HTR-8/SVneo (cell line): ENCODE measurements around the gene HEMGN.
"Not testable (repeated sequence)": the region's sequence is repeated elsewhere in the genome, so short reads cannot be mapped to it uniquely, and the experiment has no call there.

Experiments
- DNase-seq: peaks from one replicate; pipeline ENCODE4 v3.0.0; 2011; ENCODE audit warnings: low spot score, mixed read lengths; ENCODE audit not compliant: insufficient read length
- FAIRE-seq: peaks from 2 replicates; lab custom pipeline; 2011; peaks lifted over from hg19 to GRCh38; lab: Jason Lieb, UNC

HEMGN gene, protein sequence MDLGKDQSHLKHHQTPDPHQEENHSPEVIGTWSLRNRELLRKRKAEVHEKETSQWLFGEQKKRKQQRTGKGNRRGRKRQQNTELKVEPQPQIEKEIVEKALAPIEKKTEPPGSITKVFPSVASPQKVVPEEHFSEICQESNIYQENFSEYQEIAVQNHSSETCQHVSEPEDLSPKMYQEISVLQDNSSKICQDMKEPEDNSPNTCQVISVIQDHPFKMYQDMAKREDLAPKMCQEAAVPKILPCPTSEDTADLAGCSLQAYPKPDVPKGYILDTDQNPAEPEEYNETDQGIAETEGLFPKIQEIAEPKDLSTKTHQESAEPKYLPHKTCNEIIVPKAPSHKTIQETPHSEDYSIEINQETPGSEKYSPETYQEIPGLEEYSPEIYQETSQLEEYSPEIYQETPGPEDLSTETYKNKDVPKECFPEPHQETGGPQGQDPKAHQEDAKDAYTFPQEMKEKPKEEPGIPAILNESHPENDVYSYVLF

DNA sequence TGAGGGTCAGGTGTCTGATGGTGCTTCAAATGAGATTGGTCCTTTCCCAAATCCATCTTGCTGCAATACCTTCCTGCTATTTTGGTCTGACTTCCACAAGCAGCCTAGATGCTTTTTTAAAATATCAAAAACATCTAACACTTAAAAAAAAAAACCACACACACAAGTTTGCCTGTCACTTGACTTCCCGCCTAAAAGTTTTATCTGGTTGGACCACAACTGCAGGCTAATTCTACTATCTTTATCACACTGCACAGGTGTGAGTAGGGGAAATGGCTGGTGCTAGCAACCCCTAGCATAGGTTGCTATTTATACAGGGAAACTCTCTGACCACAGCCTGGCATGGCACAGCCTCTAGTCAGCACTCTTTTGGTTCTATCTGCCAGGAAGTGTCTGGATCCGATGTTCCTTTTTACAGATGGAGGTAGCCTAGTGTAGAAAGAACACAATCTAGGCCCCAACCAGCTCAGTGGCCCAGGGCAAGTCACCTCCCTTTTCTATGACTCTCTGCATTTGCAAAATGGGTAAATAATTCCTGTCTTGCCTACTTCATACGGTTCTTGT lies at the start of gene HEMGN:
Gene HEMGN, minus strand, starts transcription at position 92 of the 564 bp plus-strand sequence. Its CDS starts 36 bp downstream, at position 56.
- DNase-seq (no peak), FAIRE-seq (no peak)

DNA sequence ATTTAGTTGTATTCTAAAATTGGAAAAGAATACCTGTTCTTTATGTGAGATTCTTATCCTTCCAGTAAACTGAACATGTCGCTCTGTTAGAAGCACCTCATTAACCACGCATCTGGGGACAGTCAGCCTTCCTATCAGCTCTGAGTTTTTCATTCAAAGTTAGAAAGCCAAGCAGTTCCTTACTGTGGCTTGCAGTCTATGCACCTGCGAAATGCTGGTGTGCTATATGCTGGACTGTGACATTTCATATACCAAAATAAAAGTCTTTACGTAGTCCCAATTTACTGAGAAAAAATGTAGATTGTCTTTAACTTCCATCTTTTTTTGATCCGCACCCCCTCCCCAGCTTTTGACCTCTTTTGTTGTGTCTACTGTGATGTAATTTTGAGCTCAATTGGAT lies 49.5 kb upstream of the HEMGN start:
- FAIRE-seq (no peak), DNase-seq (no peak)

DNA sequence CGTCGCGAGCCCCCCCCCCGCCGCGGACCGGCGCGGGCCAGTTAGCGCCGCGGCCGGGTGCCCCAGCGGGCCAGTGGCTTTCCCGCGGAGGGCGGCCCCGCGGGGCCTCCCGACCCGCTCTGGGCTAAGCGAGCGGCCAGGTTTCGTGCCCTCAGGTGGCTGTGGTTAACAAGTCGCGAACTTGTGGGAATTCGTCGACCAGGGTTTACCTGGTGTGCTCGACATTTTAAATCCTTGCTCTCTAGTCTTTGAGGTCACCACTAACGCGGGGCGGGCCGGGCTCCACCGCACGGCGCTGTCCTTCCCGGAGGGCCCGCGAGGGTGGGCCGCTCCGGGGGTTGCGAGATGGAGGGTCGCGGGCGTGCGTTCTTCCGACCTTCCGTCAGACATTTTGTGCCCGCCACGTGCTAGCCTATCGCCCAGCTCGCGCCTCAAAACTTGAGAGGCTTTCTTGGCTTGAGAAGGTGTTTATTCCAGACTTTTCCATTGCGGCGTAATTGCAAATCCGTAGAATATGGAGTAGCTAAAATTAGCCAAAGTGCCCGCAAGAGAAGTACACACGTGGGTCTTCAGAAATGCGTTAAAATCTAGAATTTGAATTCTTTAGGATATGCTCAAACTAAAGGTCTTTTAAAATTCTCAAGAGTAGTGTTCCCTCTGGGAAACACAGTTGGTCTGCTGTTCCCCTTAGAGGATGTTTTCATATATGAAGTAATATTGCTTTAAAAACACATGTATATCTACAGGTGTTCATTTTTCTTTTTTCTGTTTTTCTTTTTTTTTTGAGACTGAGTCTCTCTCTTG lies 47.3 kb upstream of the HEMGN start:
- peak; percentile 20 for DNase-seq
- FAIRE-seq, result no peak

DNA sequence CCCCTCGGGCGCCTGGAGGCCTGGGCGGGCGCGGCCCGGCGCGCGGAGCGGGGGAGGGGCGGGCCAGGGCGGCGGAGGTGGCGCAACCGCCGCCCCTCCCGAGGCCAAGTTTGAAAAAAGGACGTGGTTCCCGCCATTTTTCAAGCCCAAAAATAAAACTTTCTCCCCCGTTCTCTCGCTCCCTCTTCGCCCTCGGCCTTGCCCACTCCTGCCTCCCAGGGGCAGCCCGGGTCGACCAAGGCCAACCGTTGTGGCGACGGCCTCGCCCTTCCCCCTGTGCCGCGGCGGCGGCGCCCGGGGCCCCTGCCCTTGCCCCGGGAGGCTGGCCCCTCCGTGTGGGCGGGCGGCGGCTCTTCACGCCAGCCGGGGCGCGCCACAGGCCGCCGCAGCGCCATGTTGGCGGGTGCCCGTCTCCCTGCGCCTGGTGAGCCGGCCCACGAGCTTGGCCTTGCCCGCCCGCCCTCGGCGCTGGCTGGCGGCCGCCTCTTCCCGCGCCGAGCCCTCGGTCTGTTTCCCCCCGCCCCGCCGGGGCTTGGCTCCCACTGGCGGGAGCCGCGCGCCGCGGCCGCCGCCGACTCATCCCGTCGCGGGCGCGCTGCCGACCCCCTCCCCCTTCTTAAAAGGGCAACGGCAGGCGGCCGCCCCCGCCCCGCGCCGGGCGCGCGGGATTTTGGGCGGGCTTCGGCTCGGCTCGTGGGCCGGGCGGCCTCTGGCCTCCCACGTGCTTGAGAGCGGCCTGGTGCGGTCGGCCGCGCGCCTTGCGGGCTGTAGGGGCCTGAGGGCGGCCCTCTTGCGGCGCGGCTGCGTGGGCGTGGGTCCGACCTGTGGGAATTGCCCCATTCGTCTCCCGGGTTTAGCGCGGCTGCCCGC lies 46.5 kb upstream of the HEMGN start:
- DNase-seq (peak; percentile 38), FAIRE-seq (no peak)

DNA sequence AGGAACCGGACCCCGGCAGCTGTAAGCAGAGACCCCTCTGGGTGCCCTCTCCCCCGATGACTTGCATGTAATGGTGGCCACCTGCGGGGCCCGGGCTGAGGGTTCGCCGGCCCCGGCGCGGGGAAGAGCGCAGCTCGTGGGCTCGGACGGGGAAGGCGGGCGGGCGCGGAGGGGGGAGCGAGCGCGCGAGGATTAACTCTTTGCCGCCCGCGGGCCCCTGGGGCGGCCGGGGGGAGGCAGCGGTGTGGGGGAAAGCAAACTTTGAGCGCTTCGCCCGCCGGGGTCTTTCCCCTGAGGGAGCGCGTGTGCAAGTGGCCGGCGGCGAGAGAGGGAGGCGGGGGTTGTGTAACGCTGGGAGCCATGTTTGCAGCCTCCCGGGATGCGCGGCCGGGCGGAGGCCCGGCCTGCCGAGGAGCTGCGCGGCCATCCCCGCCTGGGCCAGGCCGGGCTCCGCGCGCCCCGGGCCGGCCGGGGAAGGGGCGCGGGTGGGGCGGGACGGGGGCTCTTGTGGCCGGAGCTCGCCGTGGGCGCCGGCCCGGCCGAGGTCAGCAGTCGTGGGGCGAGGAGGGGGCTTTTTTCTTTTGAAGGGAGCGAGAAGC lies 45.7 kb upstream of the HEMGN start:
- DNase-seq (peak; percentile 17), FAIRE-seq (no peak)

DNA sequence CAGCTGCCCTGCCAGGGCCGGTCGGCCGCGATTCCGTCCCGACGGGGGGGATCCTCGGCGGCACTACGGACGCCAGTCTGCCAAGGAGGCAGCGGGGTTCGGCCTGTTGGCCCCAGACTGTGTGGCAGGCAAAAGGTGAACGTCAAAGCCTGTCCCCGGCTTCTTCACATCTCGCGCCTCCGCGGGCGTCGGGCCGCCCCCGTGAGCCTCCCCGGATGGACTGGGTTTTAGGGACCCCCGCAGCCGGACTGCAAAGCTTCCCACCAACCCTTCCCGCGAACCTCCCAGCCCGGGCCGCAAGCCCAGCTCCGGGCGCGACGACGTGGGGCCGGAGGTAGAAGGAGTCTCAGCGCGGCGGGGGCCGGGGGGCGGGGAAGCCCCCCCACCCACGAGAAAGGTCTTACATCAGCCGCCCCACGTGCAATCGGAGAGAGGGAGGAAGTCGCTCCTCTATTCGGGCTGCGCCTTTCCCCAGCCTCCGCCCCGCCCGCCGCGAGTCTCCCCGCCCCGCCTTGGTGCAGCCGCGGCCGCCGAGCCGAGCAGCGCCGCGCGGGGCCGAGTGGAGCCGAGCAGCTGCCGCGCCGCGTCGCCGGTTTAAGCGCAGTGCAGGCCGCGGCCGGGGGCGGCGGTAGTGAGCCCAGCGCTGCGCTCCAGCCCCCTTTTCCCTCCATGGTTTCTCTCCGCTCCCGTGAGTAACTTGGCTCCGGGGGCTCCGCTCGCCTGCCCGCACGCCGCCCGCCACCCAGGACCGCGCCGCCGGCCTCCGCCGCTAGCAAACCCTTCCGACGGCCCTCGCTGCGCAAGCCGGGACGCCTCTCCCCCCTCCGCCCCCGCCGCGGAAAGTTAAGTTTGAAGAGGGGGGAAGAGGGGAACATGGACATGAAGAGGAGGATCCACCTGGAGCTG lies 45.0 kb upstream of the HEMGN start, which contains the start of gene ANP32B:
Gene ANP32B, plus strand, starts transcription at position 659 of the 906 bp plus-strand sequence. Its CDS starts 215 bp downstream, at position 874.
- FAIRE-seq (peak; percentile 78), DNase-seq (peak; percentile 71)

DNA sequence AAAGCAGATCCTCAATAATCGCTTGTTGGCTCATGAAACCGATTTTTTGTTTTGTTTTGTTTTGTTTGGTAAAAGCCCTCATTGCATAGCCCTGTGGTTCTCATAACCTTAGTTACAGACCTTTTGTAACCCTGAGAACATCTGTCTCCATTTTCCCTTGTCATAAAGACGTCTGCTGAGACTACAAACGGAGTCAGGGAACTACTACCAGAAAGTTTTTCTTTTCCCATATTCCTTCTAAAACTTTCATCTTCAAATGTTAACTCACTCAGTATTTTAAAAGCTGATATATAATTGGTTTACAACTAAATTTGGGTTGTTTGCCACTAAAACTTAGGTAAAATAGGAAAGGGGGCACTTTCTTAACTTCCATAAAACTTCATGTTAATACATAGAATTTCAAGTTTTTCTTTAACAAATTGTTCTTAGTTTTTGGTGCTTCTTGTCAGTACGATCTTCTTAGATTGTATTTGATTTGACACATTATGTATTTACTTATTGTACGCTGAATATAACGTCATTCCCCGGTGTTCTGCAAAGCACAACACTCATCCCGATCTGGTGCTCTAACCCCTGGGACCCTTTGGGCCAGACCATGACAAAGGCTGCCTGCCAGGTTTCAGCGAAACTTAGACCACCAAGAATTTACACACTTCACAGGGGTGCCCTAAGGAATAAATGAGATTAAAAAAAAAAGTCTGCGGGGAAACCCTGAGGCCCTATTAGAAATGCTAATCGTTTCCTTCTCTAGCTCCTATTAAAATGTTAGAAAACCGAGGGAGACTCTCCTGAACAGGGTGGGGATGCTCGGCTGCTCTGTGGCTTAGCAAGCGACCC lies 44.1 kb upstream of the HEMGN start:
- DNase-seq (no peak), FAIRE-seq (no peak)

DNA sequence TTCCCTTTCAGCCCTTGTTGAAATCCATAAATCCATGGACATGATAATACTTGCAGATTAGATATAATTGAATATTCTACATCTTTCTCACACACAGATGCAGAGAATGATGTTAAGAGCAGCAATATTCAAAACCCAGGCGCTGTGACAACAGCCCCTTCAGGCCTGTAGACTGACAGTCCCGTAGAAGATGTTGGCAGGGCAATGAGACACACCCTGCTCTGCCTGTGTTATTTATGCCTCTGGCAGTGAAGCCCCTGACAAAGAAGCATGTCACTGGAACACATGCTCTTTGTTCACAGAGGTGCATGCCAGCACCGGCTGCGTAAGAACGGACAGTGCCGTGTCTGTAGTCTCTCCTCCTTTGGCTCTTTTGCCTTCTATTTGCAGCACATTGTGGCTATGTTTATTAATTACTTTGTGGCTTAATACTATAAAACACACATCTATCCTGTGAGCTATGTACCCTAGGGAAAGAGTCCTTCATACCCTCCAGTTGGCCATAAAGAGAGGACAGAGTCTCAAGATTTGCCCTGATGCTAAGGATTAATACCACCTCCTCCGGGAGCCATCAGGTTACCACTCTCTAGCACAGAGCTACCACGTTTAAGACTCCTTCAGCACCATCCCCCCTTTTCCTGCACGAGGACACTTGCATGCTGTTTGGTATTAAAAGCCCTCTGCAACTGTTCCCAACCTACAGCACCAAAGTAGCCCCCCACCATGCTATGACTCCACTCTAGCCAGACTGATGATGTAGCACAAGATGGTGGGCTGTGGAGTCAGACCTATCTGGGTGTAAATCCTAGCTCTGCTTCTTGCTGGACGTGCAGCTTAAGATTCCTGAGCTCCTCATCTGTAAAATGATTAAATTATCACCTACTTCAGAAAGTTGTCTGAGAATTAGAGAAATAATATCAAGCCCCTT lies 43.2 kb upstream of the HEMGN start:
- FAIRE-seq (no peak), DNase-seq (no peak)

DNA sequence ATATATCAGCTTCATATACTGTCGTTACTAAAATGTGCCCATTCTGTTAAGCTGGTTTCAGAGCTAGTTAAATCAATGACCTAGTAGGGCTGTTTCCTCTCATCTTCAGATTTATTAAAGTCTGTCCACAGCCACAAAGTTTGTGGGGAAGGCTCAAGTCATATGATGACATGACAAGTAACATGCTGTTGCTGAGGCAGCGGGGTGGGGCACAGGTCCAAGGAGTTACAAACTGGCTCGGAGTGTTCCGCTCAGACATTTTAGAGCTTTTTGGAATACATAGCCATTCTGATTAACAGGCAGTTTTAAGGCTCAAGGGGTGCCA lies 42.5 kb upstream of the HEMGN start:
- FAIRE-seq (no peak), DNase-seq (no peak)

DNA sequence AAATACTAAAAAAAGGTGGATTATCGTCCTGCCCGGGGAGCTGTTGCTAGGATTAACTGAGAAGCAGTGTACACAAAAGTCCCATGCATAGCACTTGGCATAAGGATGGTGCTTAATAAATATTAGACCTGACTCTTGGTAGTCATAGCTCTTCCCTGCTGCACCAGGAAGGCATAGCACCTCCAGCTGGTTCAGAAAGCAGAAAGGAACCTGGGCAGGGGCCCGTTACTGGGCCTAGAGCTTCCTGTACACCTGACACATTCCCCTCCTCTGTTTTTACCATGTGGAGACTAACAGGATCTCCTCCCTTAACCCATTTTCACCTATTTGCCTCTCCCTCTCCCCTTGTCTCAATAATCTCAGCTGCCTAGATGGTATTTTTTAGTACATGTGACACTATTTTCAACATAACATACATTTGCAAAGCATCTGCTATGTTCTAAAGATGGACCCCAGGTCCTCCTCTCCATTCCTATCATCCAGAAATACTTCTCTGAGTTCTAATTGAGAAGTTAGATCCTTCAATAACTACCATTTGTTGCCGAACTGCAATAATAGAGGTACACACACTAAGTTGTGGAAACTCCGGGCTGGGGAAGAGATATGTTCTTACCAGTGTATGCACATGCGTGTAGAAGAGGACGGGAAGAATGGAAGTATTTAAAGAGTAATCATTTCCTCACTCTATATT lies 42.0 kb upstream of the HEMGN start:
- FAIRE-seq (no peak), DNase-seq (no peak)

DNA sequence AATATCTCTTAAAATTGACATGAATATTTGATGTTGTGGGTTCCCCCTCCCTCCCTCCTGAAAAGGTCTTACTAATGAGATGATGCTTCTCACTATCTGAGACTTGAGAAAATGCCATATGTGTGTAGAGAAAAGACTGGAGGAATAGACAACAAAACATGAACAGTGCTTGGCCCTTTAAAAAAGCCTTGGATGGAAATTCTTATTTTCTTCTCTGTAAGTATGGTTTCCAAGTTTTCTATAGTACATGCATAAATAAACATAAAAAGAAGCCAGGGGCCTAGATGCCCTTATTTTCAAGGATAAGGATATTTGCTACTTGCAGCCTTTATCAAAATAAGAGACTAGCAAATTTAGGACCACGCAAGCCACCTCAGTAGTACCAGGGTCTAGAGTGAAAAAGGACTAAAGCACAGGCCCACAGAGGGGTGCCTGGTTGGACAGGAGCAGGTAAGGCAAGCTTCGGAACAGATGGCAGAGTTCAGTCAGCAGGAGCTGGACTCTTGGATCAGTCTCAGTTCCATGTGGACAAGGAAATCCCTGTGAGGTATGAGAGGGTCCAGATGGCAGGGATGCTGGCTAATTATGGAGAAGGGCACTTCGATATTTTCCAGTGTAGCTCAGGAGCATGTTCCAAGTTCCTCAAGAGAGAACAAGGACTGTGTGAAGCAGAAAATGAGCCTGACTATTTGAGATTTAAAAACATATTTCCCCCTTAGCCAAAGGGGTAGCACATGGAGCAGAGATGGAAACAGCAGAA lies 40.6 kb upstream of the HEMGN start:
- FAIRE-seq, result no peak
- no peak for DNase-seq

DNA sequence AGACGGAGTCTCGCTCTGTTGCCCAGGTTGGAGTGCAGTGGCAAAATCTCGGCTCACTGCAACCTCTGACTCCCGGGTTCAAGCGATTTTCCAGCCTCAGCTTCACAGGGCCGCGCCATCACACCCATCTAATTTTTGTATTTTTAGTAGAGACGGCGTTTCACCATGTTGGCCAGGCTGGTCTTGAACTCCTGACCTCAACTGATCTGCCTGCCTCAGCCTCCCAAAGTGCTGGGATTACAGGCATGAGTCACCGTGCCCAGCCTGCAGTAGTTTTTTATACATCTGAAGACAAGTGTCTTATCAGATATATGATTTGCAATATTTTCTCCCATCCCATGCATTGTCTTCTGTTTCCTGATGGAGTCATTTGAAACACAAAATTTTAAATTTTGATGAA lies 38.7 kb upstream of the HEMGN start:
- FAIRE-seq, DNase-seq: not testable (repeated sequence)

DNA sequence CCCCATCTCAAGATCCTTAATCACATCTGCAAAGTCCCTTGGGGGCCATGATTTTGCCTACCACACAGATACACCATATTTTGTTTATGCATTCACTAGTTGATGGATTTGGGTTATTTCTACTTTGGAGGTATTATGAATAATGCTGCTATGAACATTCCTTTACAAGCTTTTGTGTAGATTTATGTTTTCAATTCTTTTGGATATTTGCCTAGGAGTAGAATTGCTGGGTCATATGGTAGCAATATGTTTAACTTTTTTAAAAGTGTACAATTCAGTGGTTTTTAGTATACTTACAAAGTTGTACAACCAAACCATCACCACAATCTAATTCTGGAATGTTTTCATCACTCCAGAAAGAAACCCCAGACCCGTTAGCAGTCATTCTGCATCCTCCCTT lies 37.4 kb upstream of the HEMGN start:
- DNase-seq, result no peak
- FAIRE-seq, result no peak

DNA sequence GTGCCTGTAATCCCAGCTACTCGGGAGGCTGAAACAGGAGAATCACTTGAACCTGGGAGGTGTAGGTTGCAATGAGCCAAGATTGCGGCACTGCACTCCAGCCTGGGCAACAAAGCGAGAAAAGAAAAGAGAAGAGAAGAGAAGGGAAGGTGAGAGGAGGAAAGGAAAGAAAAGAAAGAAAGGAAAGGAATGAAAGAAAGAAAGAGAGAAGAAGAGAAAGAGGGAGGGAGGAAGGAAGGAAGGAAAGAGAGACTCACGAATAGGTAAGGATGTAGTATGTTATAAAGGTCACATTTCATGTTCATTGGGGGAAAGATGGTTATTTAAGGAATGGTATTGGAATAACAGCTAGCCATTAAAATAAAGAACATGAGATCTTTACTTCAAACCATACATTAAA lies 34.8 kb upstream of the HEMGN start:
- DNase-seq (no peak), FAIRE-seq (no peak)

DNA sequence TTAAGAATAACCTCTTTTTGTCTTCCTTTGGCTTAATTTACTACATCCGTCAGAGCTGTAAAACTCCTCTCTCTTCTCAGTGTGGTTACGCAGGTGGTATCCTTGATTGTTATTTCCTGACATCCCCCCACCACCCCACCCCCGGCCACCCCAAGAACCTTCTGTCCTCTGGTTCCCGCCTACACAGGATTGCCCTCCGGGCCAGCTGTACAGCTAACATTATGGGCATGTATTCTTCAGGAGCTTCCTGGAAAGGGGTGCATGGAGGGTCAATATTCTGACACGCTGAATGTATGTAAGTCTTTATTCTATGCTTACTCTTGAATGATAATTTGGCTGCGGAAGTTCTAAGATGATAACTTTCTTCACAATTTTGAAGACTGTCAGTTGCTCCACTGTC lies 32.2 kb upstream of the HEMGN start:
- FAIRE-seq (no peak), DNase-seq (no peak)
